Measurements from ENCODE around the gene ARHGEF16. TPM values are rescaled to one million over a fixed set of nuclear protein-coding genes. Genes with fewer than 3 reads are reported as not detected.

Gene ARHGEF16
- 0.80 and 1.0 TPM in 2 replicates for total RNA-seq

GRCh38 chr1:3453891-3454810, at the start of gene ARHGEF16:
ARHGEF16 (plus strand) TSS chr1:3454665; CDS start chr1:3463085, 8,420 bp downstream.

Other genes starting within 250 kb of the ARHGEF16 start
- gene MEGF6, start 156.8 kb downstream of the ARHGEF16 start, total RNA-seq = 16.2 and 16.4 TPM in 2 replicates
- gene TPRG1L, start 170.3 kb downstream of the ARHGEF16 start, total RNA-seq = 26.5 and 32.2 TPM in 2 replicates
- gene WRAP73, start 195.4 kb downstream of the ARHGEF16 start, total RNA-seq = 19.9 and 20.4 TPM in 2 replicates
- not detected in 2 replicates for gene TP73, start 197.9 kb downstream of the ARHGEF16 start, total RNA-seq